GM19043 (cell line): ENCODE data around the gene CD9.

ENCODE experiments used
- ATAC-seq: cut with Tn5 transposase; IDR thresholded peaks from one replicate; pipeline ENCODE4 v1.9.1; 2021; ENCODE audit warnings: low read depth; ENCODE audit not compliant: unreplicated experiment

CD9 gene

DNA sequence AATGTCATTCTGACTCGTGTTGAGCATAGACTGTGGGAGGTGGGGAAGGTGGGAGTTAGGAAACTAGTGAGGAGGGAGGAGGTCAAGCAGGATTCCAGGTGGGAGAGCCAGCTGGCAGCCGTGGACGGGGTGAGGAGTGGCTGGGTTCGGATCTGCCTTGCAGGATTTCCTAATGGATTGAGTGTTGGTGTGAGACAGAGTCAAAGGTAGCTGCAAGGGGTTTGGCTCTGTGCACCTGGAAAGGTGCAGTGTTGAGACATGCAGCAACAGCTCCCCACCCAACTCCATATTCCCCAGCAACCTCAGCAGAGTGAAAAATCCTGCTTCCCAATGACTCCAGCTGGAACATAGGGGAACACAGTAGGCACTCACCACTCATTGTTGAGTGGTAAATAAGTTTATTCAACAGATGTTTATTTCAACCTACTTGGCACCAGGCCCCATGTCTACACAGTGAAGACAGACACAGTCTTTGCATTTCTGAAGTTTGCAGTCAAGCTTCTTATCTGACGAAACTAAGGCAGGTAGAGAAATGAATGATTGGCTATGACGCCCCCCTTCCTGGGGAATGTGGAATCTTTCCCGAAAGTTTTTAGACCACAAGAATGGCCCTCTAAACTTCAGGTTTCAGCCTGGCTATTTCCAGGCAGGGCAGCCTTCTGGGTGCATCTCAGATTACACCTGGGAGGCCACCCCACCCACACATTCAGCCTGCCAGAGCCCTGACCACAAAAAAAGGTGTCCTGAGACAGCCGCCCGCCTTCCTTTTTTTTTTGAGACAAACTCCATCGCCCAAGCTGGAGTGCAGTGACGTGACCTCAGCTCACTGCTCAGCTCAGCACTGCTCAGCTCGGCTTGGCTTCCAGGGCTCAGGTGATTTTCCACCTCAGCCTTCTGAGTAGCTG, 72.4 kb downstream of the CD9 start:
- ATAC-seq = no peak

DNA sequence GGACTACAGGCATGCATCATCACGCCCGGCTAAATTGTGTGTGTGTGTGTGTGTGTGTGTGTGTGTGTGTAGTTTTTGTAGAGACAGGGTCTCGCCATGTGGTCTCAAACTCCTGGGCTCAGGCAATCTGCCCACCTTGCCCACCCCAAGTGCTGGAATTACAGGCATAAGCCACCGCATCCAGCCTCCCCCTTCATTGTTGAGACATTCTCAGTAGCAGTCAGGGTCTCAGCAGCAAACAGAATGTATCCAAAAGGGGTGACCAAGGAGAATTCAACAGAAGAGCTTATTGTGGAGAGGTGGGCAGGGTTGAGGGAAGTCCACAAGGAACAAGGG, 73.0 kb downstream of the CD9 start:
- no peak for ATAC-seq

DNA sequence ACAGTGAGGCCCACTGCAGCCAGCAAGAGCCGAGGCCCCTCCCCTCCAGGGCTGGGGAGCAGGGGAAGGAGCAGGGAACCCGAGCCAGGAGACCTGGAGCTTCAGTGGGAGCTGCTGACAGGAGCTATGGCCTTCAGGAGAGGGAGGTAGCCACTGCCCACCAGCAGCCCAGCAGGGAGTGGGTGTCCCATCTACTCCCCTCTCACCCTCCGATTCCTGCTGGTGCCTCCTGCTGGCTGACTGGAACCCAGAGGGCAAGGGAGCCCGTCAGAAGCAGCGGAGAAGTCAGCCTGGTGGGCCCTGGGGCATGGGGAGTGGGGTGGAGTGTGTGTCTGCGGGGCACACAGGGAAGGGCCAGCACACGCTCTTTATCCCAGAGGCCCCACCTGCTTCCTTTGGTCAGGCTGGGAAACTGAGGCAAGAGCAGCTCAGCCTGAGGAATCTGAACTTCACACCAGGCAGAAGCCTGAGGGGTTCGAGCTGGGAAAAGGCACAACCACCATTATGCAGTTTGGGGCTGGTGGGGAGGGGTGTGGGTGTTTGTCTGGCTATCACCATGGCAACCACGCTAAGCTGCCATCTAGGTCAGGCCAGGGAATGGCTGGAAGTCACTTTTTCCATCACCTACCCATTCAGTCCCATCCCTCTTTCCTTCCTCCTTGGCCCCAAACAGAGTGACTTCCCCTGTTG, 73.5 kb downstream of the CD9 start:
- no peak for ATAC-seq

DNA sequence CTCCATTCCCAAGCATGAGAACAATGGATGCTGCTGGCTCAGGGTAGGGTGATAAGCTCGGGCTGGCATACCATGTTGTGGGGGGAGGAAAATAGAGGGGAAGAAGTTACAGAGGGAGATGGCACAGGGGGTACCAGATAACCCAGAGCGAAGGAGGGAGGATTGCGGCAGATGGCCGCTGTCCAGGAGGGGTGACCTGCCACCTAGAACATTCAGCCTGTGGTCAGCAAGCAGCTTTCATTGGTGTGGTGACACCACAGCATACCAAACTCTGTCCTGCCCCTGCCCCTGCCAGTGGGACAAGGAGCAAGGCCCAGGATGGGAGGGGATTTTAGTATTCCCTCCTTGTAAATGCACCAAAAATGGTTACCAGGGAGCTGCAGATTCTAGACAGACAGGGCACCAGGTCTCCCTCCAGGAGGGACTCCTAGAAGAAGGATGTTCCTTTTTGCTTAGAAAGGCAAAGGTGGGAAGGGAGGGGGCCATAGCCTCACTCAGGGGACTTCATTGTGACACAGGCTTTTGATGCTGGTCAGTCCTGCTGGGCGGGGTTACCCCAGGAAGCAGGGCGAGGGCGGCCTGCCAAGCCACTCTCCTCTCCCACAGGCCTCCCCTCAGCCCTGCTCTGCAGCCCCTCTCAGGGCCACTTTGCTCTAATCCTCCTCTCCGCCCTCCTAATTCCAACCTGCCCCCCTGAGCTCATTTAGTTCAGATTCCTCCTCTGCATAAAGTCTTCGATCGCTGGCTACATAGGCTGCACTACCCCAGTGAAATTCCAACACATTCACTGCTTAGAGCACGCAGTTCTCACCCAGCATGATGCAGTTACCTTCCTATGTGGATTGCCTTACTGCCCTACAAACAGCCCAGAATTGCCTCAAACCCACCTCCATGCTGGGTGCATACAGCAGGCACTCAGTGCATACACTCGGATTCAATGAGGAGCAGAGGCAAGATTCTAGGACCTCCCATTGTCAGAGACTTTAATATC, 74.3 kb downstream of the CD9 start:
- no peak for ATAC-seq

DNA sequence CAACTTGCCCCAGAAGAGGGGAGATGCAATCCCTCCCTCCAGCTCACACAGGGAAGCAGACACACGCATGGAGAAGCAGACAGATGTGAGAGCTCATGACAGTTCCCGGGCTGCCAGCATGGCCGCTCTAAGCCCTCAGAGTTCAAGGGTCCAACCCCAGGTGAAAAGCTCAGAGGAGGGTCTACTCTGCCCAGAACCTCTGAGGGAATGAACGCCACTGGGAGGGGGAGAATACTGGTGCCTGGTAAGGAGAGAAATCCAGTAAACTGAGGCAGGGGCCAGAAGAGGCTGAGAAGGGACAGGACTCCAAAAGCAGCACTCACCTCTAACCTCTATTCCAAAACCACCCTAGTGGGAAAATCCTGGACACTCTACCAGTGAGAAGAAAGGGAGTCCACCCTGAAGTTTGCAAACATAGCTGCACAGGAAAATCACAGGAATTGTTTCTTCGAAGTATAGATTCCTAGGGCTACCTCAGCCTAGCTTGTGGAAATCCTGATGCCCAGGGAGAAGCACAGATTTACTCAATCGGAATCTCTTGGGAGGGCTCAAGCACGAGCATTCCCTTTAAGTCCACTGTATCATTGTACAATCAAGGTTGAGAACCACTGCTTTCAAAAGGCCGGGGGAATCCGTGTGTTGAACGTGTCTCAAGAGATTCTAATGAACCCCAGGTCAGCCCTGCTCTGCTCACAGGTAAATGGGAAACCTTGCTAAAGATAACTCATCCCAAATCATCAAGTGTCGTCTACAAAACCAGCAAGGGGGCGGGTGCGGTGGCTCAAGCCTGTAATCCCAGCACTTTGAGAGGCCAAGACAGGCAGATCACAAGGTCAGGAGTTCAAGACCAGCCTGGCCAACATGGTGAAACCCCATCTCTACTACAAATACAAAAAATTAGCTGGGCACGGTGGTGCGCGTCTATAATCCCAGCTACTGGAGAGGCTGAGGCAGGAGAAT, 76.0 kb downstream of the CD9 start:
- no peak for ATAC-seq

DNA sequence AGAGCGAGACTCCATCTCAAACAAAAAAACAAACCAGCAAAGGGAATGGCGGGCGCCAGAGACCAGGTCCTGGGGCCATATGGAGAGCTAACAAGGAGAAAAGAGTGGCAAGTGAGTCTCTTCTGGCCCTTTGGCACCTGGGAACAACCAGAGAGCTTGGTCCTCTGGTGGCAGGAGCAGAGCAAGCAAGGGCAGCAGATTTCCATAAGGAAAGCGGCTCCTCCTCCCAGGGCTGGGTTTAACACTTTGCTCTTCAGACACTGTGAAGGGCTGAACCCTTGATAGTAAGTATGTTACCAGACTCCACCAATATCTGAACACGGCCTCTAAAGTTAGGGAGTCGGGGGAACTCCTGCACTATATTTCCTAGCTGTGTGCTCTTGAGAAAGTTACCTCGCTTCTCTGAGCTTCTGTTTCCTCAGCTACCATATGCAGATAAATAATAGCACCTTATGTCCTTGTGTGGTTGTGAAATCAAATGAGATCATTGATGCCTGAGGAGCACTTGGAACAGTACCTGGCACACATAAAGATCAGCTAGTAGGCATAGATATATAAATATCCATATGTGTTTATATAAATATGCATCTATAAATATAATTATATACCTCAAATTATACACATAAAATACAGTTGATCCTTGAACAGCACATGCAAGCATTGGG, 76.9 kb downstream of the CD9 start:
- no peak for ATAC-seq

DNA sequence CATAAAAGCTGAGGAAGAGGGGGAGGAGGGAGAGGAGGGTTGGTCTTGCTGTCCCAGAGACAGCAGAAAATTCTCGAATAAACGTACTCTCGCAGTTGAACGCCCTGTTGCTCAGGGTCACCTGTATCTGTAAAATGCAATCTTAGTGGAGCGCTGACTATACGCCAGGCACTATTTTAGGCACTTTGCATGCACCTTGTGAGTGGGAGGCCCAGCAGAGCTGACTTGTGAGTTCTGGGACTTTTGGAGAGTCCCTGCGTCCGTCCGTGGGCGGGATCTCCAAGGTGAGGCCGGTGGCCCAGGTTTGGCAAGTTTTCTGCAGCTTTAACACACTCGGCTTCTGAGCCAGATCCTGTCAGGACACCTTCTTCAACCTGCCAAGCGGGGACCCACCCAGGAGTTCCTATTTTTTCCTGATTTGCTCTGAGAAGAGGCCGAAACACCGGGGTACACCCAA, 77.8 kb downstream of the CD9 start:
- ATAC-seq = no peak

DNA sequence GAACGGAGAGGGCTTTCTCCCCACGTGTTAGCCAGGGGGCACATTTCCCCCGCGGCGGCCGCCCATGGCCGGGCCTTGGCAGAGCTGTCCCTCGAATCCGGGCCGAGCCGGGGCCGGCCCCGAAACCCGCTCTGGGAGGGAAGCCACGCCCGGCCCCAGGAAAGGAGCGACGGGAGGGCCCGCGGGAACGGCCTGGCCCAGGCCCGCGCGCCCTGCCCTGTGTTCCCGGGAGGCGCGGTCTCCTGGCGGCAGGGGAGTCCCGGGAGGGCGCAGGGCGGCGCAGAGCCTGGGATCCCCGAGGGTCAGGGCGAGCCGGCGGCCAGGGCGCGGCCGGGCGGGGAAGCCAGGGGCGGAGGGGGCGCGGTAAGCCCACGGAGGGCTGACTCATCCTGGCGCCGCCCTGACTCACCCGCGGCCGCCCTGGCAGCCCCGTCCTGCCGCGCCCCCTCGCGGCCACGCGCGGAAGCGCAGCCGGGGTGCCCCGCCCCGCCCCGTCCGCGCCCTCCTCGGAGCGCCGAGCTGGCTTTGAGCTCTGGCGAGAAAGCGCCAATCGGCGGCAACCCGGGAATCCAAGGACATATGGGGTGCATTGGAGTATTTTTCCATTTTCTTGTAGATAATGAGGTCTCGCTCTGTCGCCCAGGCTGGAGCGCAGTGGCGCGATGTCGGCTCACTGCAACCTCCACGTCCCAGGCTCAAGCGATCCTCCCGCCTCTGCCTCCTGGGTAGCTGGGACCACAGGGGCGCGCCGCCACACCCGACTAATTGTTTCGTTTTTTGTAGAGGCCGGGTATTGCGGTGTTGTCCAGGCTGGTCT, 78.4 kb downstream of the CD9 start:
- ATAC-seq = peak; percentile 62

DNA sequence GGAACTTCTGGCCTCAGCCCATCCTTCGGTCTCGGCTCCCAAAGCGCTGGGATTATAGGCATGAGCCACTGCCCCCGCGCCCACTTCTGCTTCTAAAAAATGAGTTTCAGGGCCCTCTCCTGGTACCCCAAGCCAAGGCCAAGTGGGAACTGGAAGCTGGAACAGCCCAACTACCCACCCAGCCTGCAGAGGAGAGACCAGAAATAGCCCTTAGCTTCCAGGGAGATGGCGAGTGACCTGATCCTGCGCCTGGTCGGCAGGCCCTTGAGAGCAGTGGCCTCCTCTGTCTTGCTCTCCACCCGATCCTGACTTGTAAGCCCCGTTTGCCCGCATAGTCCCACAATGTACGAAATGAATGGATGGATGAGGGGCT, 79.0 kb downstream of the CD9 start:
- no peak for ATAC-seq

DNA sequence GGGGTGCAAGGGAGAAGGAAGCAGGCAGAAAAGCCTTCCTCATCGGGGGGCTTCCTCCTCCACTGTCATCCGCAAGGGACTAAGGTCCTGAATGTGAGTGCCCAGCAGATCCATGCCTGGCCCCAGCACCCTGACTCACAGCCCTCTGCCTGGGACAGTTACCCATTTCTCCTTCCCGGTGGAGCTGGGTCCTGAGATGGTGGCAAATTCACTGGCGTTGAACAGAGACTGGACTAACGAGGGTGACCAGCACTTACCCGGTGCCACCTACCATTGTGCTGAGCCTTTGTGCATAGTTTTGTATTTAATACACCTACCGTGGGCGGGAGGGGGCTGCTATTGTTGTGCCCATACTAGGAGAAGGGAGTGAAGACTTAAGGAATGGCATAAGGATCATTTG, 79.4 kb downstream of the CD9 start:
- no peak for ATAC-seq

DNA sequence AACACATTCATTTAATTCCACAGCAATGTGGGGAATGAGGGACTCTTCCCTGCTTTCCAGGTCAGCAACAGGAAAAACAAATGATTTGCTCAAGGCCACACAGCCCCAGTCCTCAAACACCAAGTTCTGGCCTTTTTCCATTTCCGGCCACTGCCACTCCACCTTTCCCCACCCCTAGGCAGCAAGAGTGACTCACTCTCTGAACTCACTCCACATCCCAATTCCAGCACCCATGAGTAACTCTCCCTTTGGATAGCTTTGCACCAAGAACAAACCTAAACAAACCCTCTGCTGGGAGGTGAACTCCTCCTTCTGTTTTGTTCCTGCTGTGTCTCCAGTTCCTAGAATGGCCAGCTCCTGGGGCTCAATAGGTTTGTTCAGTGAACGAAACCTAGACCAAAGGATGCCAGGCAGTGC, 79.9 kb downstream of the CD9 start:
- ATAC-seq = no peak

DNA sequence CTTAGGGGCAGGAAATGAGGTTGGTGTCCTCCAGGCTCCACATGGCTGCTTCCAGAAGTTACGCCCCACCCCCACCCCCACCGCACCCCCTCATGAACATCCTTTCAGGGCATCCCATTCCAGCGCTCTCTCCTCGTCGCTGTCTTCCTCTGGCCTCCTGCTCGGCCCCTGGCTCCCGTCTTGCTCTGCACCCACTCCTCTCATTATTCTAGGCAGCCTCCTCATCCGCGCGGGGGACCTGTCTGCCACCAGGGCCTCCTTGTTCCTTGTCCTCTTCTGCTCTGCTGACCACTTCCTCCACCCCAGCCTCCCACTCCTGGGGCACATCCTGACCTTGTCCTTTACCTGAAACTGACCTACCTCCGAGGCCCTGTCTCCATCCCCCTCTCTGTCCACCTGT, 80.5 kb downstream of the CD9 start:
- no peak for ATAC-seq

DNA sequence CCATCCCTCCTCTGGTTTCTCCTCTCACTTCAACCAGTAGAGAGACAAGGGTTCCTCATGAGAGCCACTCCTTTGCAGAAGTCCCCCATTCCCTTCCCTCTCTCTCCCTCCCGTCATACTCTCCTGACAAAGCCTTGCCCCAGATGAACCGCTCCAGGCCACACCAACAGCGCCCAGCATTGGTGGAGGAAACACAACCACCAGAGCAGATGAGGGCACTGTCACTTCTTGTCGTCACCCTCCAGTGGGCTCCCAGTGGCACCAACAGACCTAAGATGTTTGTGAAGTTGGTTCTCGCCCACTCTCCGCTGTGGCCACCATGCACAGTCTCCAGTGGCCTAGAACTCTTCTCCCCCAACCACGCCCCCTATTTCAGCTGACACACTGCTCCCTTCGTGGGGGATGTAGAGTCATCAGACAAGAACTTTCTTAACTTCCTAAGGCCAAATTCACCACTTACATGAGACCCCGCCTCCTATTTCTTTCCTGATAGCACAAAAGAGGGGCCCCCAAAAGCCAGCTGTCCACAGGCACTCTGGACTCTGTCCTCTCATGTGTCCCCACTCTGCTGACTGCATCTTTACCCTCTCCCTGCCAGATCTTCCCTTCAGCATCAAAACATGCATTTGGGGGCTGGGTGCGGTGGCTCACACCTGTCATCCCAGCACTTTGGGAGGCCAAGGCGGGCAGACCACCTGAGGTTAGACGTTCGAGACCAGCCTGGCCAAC, 81.0 kb downstream of the CD9 start:
- ATAC-seq = no peak

DNA sequence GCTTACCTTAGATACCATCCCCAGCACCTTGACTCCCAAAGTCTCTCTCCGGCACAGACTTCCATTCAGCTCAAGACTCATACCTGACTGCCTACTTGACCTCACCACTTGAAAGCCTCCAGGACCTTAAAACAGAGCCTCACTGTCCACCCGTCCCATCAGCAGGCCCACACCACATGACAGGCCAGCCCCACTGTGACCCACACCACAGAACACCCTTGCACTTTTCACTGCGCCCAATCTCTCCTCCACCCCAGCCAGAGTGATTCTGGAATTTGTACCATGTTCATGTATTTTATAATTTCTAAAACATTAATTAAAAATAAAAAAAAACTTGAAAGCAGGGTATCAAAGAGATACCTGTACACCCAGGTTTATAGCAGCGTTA, 82.2 kb downstream of the CD9 start:
- no peak for ATAC-seq

DNA sequence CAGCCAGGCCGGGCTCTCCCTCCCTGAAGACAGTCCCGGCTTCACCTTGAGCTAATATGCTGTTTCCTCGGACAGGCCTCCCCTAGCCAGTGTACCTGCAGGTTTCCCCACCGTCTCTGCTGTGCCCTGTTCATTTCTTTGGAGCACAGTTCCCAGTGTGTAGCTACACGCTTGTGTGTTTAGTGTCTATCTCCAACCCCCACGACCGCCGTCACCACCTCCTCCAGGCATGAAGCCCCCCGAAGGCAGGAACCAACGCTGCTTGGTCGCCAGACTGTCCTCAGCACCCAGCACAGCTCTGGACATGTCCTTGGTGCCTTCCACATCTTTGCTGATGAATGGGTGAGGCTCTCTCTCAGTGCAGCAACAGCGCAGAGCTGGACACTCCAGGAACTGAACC, 84.1 kb downstream of the CD9 start:
- no peak for ATAC-seq

DNA sequence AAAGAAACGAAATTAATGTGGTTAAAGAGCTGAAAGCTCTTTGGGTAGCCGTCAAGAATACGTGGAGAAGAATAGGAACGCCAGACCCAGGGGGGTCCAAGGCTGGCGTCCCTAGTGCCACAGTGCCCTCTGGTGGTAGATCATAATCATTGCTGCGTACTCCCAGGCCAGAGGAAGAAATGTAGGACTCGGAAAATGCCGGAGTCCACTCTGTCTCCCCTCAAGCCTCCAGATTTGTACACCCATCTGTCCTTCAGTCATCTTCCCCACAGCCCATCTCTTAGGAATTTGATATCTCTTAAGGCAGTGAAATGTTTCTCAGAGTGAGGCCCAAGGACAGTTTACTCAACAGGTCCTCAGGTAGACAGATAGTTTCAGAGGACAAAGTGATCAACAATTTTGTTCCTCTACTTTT, 84.9 kb downstream of the CD9 start:
- peak; percentile 55 for ATAC-seq

DNA sequence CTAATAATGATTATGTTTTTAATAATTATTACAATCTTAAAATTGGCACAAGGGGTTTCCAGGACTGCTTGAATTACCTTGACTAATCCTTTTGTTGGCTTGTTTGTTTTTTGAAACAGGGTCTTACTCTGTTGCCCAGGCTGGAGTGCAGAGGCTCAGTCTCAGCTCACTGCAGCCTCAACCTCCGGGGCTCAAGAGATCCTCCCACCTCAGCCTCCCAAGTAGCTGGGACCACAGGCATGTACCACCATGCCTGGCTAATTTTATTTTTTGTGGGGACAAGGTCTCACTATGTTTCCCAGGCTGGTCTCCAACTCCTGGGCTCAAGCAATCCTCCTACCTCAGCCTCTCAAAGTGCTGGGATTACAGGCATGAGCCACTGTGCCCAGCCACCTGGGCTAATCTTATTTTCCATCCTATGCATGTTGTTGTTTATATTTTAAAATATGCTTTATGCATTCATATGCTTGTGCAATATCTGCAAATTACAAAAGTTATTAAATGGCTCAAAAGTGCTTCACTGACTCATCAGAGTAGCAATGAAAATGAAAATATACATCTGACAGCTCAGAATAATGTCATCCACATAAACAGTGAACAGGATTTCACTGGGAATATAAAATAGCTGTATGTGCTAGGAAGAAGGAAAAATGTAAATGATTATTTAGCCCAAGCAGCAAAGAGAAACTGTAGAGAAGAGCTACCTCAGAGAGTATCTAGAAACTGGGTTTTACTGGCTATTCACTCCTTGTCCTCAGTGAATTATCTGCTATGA, 85.5 kb downstream of the CD9 start:
- no peak for ATAC-seq
